ENCODE results near the gene NPW. TPM values are rescaled to one million over a fixed set of nuclear protein-coding genes. Genes with fewer than 3 reads are reported as not detected.

Gene NPW
- total RNA-seq, 4 donors from 2014 or later: not detected

- Histone ChIP-seq H3K4me3 (no peak overlapping the region), H3K27me3 (no peaks in the 10 kb centered on the region), H3K36me3 (peaks cover 0 to 76% of the 10 kb centered on the region in 2 donors), H3K4me1 (no peaks in the 10 kb centered on the region), H3K27ac (no peak overlapping the region), H3K9me3 (no peaks in the 10 kb centered on the region)
- no peak for ATAC-seq
- DNase-seq: no peak
- TF ChIP-seq CTCF (IDR thresholded peaks at IDR 0.05 in 4 of 5, conservative IDR thresholded peaks at IDR 0.05 in 1 of 5): no peak
- no peak for TF ChIP-seq POLR2A (IDR thresholded peaks at IDR 0.05)
- in situ Hi-C loops (cut with MboI; ENCODE audit: low sequenced_read_pairs in 4 of 4): no loop called here
- intact Hi-C loops (cut with DNase I; ENCODE audit: low total_unique reads): no loop called here
These were observed 44.9 kb downstream of the NPW start for GRCh38 chr16:2064368-2064945.

- no peaks in the 10 kb centered on the region for H3K4me1 ChIP-seq
- intact Hi-C loops (cut with DNase I; ENCODE audit: low total_unique reads) (no loop called here), in situ Hi-C loops (cut with MboI; ENCODE audit: low sequenced_read_pairs in 4 of 4) (no loop called here)
- peaks cover 0 to 83% of the 10 kb centered on the region in 2 donors for H3K36me3 ChIP-seq
- H3K27me3 ChIP-seq: no peaks in the 10 kb centered on the region
- H3K9me3 ChIP-seq: no peaks in the 10 kb centered on the region
- H3K4me3 ChIP-seq: no peak overlapping the region
- H3K27ac ChIP-seq: no peak overlapping the region
- DNase-seq (no peak), ATAC-seq (no peak)
- TF ChIP-seq POLR2A (IDR thresholded peaks at IDR 0.05) (no peak), CTCF (IDR thresholded peaks at IDR 0.05 in 4 of 5, conservative IDR thresholded peaks at IDR 0.05 in 1 of 5) (no peak)
These were observed 46.6 kb downstream of the NPW start for GRCh38 chr16:2066139-2066538.

Other genes with a start within 250 kb of the NPW start
- 10 to 100 TPM; 18.1 to 41.4 (median 34.2) TPM for gene NME3, start 248.2 kb upstream of the NPW start, total RNA-seq
- 1 to 10 TPM; 2.1 to 9.2 (median 6.2) TPM for gene EME2, start 247.0 kb upstream of the NPW start, total RNA-seq
- gene MRPS34, start 246.7 kb upstream of the NPW start, total RNA-seq: 100 to 1,000 TPM in 2 of 4 donors, 10 to 100 TPM in 2; 65.4 to 120 (median 90.0) TPM
- 100 to 1,000 TPM in 1 of 4 donors, 10 to 100 TPM in 3; 86.2 to 161 (median 88.3) TPM for gene SPSB3, start 237.2 kb upstream of the NPW start, total RNA-seq
- 100 to 1,000 TPM in 1 of 4 donors, 10 to 100 TPM in 3; 77.3 to 163 (median 80.7) TPM for gene NUBP2, start 236.8 kb upstream of the NPW start, total RNA-seq
- under 1 TPM in 2 of 4 donors, not detected in 2; 0.20 to 0.22 TPM for gene IGFALS, start 226.1 kb upstream of the NPW start, total RNA-seq
- gene HAGH, start 193.0 kb upstream of the NPW start, total RNA-seq: 100 to 1,000 TPM; 216 to 440 (median 261) TPM
- gene FAHD1, start 192.6 kb upstream of the NPW start, total RNA-seq: 10 to 100 TPM; 28.2 to 57.1 (median 49.1) TPM
- gene MEIOB, start 147.6 kb upstream of the NPW start, total RNA-seq: not detected
- gene HS3ST6, start 101.4 kb upstream of the NPW start, total RNA-seq: not detected
- gene MSRB1, start 76.6 kb upstream of the NPW start, total RNA-seq: 10 to 100 TPM; 16.7 to 40.7 (median 35.2) TPM
- gene RPL3L, start 65.1 kb upstream of the NPW start, total RNA-seq: 100 to 1,000 TPM; 116 to 354 (median 188) TPM
- gene NDUFB10, start 60.2 kb upstream of the NPW start, total RNA-seq: 1,000 to 10,000 TPM in 1 of 4 donors, 100 to 1,000 TPM in 3; 530 to 1,014 (median 743) TPM
- 1,000 to 10,000 TPM; 1,162 to 1,876 (median 1,684) TPM for gene RPS2, start 55.0 kb upstream of the NPW start, total RNA-seq
- gene RNF151, start 52.9 kb upstream of the NPW start, total RNA-seq: not detected
- 10 to 100 TPM; 48.2 to 79.5 (median 71.4) TPM for gene TBL3, start 47.7 kb upstream of the NPW start, total RNA-seq
- under 1 TPM in 2 of 4 donors, not detected in 2; 0.33 to 0.46 TPM for gene NOXO1, start 38.3 kb upstream of the NPW start, total RNA-seq
- gene GFER, start 35.6 kb upstream of the NPW start, total RNA-seq: 10 to 100 TPM; 16.3 to 27.0 (median 20.1) TPM
- 1 to 10 TPM in 1 of 4 donors, not detected in 3; 2.3 TPM for gene SYNGR3, start 29.8 kb upstream of the NPW start, total RNA-seq
- gene ZNF598, start 10.0 kb upstream of the NPW start, total RNA-seq: 10 to 100 TPM; 57.0 to 92.2 (median 75.4) TPM
- 10 to 100 TPM; 51.6 to 86.9 (median 74.4) TPM for gene NHERF2, start 7.1 kb downstream of the NPW start, total RNA-seq
- 10 to 100 TPM in 1 of 4 donors, 1 to 10 TPM in 3; 3.5 to 13.6 (median 6.4) TPM for gene NTHL1, start 28.0 kb downstream of the NPW start, total RNA-seq
- gene TSC2, start 28.2 kb downstream of the NPW start, total RNA-seq: 10 to 100 TPM; 44.5 to 62.7 (median 53.8) TPM
- 100 to 1,000 TPM; 168 to 376 (median 339) TPM for gene PKD1, start 116.1 kb downstream of the NPW start, total RNA-seq
- gene RAB26, start 128.8 kb downstream of the NPW start, total RNA-seq: 1 to 10 TPM in 2 of 4 donors, not detected in 2; 1.3 to 4.2 TPM
- 10 to 100 TPM; 39.5 to 71.4 (median 55.9) TPM for gene TRAF7, start 136.0 kb downstream of the NPW start, total RNA-seq
- under 1 TPM in 3 of 4 donors, not detected in 1; 0.07 to 0.51 (median 0.10) TPM for gene CASKIN1, start 176.8 kb downstream of the NPW start, total RNA-seq
- gene MLST8, start 185.7 kb downstream of the NPW start, total RNA-seq: 10 to 100 TPM; 40.3 to 77.0 (median 73.5) TPM
- gene BRICD5, start 191.1 kb downstream of the NPW start, total RNA-seq: 1 to 10 TPM in 3 of 4 donors, under 1 TPM in 1; 0.15 to 2.2 (median 1.4) TPM
- 10 to 100 TPM; 19.6 to 43.1 (median 25.6) TPM for gene PGP, start 195.1 kb downstream of the NPW start, total RNA-seq
- gene E4F1, start 203.8 kb downstream of the NPW start, total RNA-seq: 10 to 100 TPM; 24.5 to 38.4 (median 27.0) TPM
- 1 to 10 TPM in 1 of 4 donors, under 1 TPM in 1, not detected in 2; 0.69 to 2.1 TPM for gene DNASE1L2, start 216.7 kb downstream of the NPW start, total RNA-seq
- 100 to 1,000 TPM in 1 of 4 donors, 10 to 100 TPM in 3; 74.0 to 137 (median 79.3) TPM for gene ECI1, start 231.8 kb downstream of the NPW start, total RNA-seq
- 100 to 1,000 TPM; 158 to 222 (median 172) TPM for gene RNPS1, start 248.3 kb downstream of the NPW start, total RNA-seq

Measured in gastrocnemius medialis (tissue), 4 donors.